VCaP (cell line): ENCODE measurements around the gene AMOTL2.

Experiments used
- H3K27ac ChIP-seq: fragments of 450-650 bp; 2 replicates; pipeline ENCODE4 v1.5.1; 2017
- TF ChIP-seq, protein P1 (sequence below): fragments of 450-650 bp; conservative IDR thresholded peaks from 2 replicates; pipeline ENCODE4 v1.5.1; 2017; ENCODE audit warnings: mild to moderate bottlenecking, moderate library complexity

Gene AMOTL2

DNA sequence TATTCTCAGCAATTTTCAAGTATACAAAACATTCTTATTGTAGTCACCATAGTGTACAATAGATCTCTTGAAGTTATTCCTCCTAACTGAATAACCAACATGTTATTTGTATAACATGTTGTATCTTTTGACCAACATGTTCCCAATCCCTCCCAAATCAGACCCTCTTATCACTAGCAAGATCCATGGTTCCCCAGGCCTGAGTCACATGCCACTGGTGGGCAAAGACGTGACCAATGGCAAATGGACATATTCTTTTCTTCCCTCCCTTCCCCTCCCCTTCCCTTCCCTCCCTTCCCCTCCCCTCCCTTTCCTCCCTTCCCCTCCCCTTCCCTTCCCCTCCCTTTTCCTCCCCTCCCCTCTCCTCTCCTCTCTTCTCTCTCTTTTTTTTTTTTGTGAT, 45.4 kb downstream of the AMOTL2 start:
- no peak overlapping the region for H3K27ac ChIP-seq
- TF ChIP-seq, protein P1, sequence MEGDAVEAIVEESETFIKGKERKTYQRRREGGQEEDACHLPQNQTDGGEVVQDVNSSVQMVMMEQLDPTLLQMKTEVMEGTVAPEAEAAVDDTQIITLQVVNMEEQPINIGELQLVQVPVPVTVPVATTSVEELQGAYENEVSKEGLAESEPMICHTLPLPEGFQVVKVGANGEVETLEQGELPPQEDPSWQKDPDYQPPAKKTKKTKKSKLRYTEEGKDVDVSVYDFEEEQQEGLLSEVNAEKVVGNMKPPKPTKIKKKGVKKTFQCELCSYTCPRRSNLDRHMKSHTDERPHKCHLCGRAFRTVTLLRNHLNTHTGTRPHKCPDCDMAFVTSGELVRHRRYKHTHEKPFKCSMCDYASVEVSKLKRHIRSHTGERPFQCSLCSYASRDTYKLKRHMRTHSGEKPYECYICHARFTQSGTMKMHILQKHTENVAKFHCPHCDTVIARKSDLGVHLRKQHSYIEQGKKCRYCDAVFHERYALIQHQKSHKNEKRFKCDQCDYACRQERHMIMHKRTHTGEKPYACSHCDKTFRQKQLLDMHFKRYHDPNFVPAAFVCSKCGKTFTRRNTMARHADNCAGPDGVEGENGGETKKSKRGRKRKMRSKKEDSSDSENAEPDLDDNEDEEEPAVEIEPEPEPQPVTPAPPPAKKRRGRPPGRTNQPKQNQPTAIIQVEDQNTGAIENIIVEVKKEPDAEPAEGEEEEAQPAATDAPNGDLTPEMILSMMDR: no peak

DNA sequence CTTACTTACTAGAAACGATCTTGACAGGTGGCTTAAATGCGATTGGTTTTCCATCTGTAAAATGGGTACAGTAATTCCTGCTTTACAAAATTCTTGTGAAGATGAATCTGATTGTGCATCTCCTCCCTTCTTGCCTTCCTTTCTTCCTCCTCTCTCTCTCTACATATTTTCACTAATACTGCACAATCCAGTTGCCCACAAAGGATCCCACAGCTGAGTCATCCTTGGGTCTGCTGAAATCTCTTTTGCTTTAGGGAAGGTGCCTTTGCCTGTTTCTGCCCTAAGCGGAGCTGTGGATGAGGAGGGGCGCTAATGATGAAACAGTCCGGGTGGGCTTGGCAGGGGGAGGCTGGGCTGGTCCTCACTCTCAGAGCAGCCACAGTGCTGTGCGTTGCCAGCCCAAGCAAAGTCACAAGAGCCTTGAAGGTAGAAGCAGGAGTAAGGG, 46.1 kb downstream of the AMOTL2 start:
- H3K27ac ChIP-seq: no peak overlapping the region
- TF ChIP-seq, protein P1: no peak

DNA sequence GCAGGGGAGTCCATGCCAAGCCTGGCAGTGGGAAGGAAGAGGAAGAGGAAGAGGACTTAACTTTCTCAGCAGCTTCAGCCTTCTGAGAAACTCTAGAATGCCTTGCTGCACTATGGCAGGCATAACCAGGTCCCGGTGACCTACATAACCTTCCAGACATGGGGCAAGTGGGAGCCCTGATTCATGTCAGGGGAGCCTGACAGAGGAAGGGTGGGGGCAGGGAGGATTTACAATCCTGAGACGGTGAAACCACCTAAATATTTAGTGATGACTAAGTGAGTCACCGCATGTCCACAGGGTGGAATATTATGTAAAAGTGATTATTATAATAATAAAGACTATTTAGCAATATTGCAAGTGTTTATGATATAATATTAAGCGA, 46.7 kb downstream of the AMOTL2 start:
- H3K27ac ChIP-seq: no peak overlapping the region
- TF ChIP-seq, protein P1: no peak

DNA sequence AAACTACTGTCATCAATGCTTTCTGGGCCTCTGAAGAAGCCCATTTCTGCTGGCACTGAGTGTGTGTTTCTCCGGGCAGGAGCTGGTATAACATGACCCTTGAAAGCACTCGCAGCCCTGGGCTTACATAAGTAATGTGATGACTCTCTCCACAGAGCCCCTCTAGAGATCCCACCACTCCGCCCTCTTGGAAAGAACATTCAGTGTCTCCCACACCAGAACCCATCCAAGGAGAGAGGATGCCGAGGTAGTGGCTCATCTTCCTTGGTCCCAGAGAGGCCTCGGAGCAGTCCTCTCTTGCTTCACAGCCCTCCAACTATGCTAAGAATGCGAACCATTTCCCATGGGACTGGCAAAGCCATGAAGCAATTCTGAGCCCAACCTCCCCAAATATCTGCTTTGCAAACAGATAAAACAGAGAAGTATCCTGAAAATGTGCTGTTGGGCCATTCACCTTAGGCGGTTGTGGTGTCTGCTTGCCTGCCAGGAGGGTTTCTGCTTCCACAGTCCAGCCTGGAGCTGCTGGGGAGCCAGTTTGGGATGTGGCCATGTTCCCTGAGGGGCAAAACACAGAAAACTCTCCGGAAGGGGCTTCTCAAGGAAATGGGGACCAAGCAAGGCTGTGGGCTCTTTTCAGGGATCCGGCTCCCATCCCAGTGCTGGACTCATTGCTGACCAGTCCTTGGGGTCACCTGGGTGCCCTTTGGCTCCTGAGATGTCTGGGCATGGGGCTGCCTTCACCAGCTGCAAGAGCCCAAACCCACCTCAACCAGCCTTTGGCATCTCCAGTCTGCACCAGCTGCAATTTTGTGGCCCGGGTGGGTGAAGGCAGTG, 47.3 kb downstream of the AMOTL2 start:
- TF ChIP-seq, protein P1: no peak
- no peak overlapping the region for H3K27ac ChIP-seq

DNA sequence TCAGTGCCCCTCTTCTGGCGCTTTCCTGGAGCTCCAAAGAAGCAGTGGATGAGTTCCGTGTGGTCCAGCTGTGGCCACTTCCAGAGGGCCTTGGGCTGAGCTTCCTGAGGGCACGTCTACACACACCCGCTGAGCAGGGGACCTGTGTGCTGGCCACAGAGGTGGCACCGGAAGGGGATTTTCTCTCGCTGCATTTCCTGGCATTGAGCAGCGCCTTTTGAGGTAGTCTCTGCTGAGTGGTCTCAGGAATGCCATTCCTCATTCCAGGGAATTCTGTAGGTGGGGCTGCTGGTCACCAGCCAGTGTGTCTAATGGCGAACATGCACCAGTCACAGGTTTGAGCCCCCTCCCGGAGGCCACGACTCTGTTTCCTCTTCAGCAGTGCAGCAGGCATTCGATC, 48.1 kb downstream of the AMOTL2 start:
- H3K27ac ChIP-seq: no peak overlapping the region

DNA sequence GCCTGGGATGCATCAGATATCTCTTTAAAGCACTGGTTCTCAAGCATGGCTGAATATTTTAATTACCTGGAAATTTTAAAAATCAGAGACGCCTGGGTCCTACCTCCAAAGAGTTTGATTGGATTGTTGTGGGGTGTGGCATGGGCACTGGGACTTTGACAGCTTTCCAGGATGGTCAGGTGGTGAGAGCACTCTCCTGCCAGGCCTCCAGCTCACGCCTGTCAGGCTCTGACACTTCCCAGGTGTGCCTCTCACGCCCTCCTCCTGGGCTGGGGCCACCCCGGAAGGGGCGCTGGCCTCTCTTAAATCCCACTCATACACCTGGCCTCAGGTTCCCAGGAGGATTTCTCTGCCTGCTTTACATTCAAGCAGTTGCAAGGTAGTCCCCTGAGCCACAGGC, 48.5 kb downstream of the AMOTL2 start:
- H3K27ac ChIP-seq: no peak overlapping the region
- TF ChIP-seq, protein P1: no peak

More for the DNA sequence above, 48.1 kb downstream of the AMOTL2 start:
- TF ChIP-seq, protein P1: no peak

DNA sequence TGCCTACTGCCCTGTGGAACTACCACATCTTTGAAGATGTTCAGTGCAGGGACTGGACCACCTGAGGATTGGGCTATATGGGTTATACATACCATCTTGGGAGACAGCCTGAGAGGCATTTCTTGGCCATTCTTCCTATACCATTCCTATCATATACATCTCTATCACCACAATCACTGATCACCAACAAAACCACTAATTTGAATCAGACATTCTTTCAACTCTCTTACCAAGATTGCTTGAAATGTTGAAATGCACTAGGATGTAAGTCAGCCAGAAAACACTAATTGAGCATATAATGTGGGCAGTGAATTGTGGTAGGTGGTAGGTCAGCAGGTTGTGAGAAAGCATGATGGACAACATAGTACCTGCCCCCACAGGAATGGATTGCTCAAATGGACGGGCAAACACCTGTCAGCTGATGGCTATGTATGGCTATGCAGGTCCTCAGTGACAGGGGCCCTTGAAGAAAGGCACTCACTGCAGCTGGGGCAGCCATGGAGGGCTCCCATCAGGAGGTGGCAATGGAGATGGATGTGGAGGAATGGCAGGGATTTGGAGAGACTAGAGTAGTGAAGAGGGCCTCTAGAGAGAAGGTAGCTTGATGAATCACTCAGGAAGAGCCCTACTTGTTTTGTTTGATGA, 49.1 kb downstream of the AMOTL2 start:
- TF ChIP-seq, protein P1: no peak
- H3K27ac ChIP-seq: no peak overlapping the region
